Hindlimb muscle (tissue), 1 donor: ENCODE measurements around the gene DRC3. TPM values are rescaled to one million over a fixed set of nuclear protein-coding genes. Genes with fewer than 3 reads are reported as not detected.

ENCODE experiments used
- DNase-seq: peaks from one replicate; pipeline ENCODE4 v3.0.0-alpha.2; 2013
- polyA plus RNA-seq: library from polyadenylated mRNA; unstranded; fragments of 120-200 nt; gene quantifications from one replicate; pipeline ENCODE4 v1.2.1, GENCODE V29; 2013; ENCODE audit not compliant: insufficient read length

DRC3 gene
- polyA plus RNA-seq, 1 donor: 8.3 TPM

GRCh38 chr17:17970699-17971430, 1.8 kb upstream of the DRC3 start:
- no peak for DNase-seq

- peak; percentile 19 for DNase-seq
Observed at GRCh38 chr17:17971431-17972125, 1.1 kb upstream of the DRC3 start.

- no peak for DNase-seq
Observed at GRCh38 chr17:17972952-17973254, 241 bp downstream of the DRC3 start.

- DNase-seq: no peak
Observed at GRCh38 chr17:17975436-17975835, 2.8 kb downstream of the DRC3 start.

- DNase-seq: no peak
Observed at GRCh38 chr17:17976931-17977570, 4.4 kb downstream of the DRC3 start.

GRCh38 chr17:17978481-17979424, 6.1 kb downstream of the DRC3 start:
- no peak for DNase-seq

GRCh38 chr17:17979778-17980177, 7.1 kb downstream of the DRC3 start:
- no peak for DNase-seq

- no peak for DNase-seq
Observed at GRCh38 chr17:17981330-17981729, 8.7 kb downstream of the DRC3 start.

GRCh38 chr17:17982801-17983200, 10.1 kb downstream of the DRC3 start:
- no peak for DNase-seq

- no peak for DNase-seq
Observed at GRCh38 chr17:17983376-17983775, 10.7 kb downstream of the DRC3 start.

- DNase-seq: no peak
Observed at GRCh38 chr17:17983776-17984175, 11.1 kb downstream of the DRC3 start.

- DNase-seq: no peak
Observed at GRCh38 chr17:17985153-17985552, 12.5 kb downstream of the DRC3 start.

- DNase-seq: no peak
Observed at GRCh38 chr17:17985555-17985954, 12.9 kb downstream of the DRC3 start.

- DNase-seq: no peak
Observed at GRCh38 chr17:17987187-17987896, 14.7 kb downstream of the DRC3 start.

- DNase-seq: no peak
Observed at GRCh38 chr17:17987901-17988300, 15.2 kb downstream of the DRC3 start.

GRCh38 chr17:17988427-17988945, 15.8 kb downstream of the DRC3 start:
- no peak for DNase-seq

GRCh38 chr17:17989081-17989480, 16.4 kb downstream of the DRC3 start:
- no peak for DNase-seq

- DNase-seq: no peak
Observed at GRCh38 chr17:17989618-17990017, 17.0 kb downstream of the DRC3 start.

- no peak for DNase-seq
Observed at GRCh38 chr17:17990282-17990681, 17.6 kb downstream of the DRC3 start.

GRCh38 chr17:17993366-17993765, 20.7 kb downstream of the DRC3 start:
- DNase-seq: no peak

- no peak for DNase-seq
Observed at GRCh38 chr17:17993852-17994251, 21.2 kb downstream of the DRC3 start.
